Transverse colon (tissue), 4 donors: Measurements from ENCODE around the gene PLPP3. TPM values are rescaled to one million over a fixed set of nuclear protein-coding genes. Genes with fewer than 3 reads are reported as not detected.

Source experiments
- DNase-seq: peaks from one replicate; pipeline ENCODE4 v3.0.0-alpha.2; 2019
- H3K27ac ChIP-seq, 4 donors: fragments of 200-600 bp; sonication (generic); 2 replicates each; pipeline ENCODE4 v1.5.1; 2016 to 2018; ENCODE audit warnings: inconsistent platforms in 4 of 4
- H3K27me3 ChIP-seq: fragments of 200-600 bp; sonication (generic); 2 replicates; pipeline ENCODE4 v1.5.1; 2017; ENCODE audit warnings: inconsistent platforms
- H3K36me3 ChIP-seq, 4 donors: fragments of 200-600 bp; sonication (generic); 2 replicates each; pipeline ENCODE4 v1.5.1; 2017 to 2019; ENCODE audit warnings: inconsistent platforms in 4 of 4
- H3K4me1 ChIP-seq, 4 donors: fragments of 200-600 bp; sonication (generic); 2 replicates each; pipeline ENCODE4 v1.5.1; 2017 to 2020; ENCODE audit warnings: inconsistent platforms in 4 of 4
- H3K4me3 ChIP-seq, 4 donors: fragments of 200-600 bp; sonication (generic); 1 replicate in 1 of 4; 2 replicates in 3 of 4; pipeline versions ENCODE4 v1.5.1 to v1.6.1; 2017 to 2019; ENCODE audit warnings: inconsistent platforms in 4 of 4
- H3K9me3 ChIP-seq, 2 donors: fragments of 200-600 bp; sonication (generic); 2 replicates each; pipeline ENCODE4 v1.5.1; 2017 to 2019; ENCODE audit warnings: inconsistent platforms in 2 of 2
- CTCF ChIP-seq, 5 experiments: fragments of 200-600 bp in 3 of 5; fragments of 450-650 bp in 2 of 5; sonication (generic) in 3 of 5; IDR thresholded peaks; 1 replicate in 2 of 5; 2 replicates in 3 of 5; pipeline ENCODE4 v1.5.1; 2016 to 2017; ENCODE audit warnings: antibody characterized with exemption in 5 of 5, inconsistent platforms in 3 of 5, mild to moderate bottlenecking in 2 of 5, moderate library complexity in 1 of 5
- EP300 ChIP-seq: sonication (generic); formaldehyde crosslinking; IDR thresholded peaks from one replicate; pipeline ENCODE4 v1.6.1; 2017; ENCODE audit warnings: antibody characterized with exemption, low read depth
- POLR2A ChIP-seq: fragments of 450-650 bp; IDR thresholded peaks from one replicate; pipeline ENCODE4 v1.6.1; 2016; ENCODE audit warnings: antibody characterized with exemption, mild to moderate bottlenecking, moderate library complexity
- POLR2AphosphoS5 ChIP-seq, 3 donors: sonication (generic); formaldehyde crosslinking; IDR thresholded peaks; one replicate each; pipeline ENCODE4 v1.6.1; 2016; ENCODE audit warnings: antibody characterized with exemption in 3 of 3
- WGBS, 2 donors: methylation state at CpG; one replicate each; pipeline ENCODE4 v1.1.5; 2018; ENCODE audit warnings: low coverage in 1 of 2; 5-methylcytosine and 5-hydroxymethylcytosine counted together
- in situ Hi-C, 4 donors: fragments of 200-750 bp; cut with MboI; loops; one replicate each; pipeline versions ENCODE4 v1.15.0 to v1.15.1; 2017; ENCODE audit warnings: low sequenced_read_pairs in 3 of 4, low pct_ligation_motif_present in 1 of 4, low pct_unique_long_range_greater_than_20kb in 1 of 4
- intact Hi-C: fragments of 100-400 bp; cut with DNase I; formaldehyde crosslinking; loops from one replicate; pipeline ENCODE4 v1.15.1; 2023; ENCODE audit warnings: low total_unique reads
- total RNA-seq, 4 donors: library from RNA; depleted of rRNA; stranded (reverse); fragments of >200 nt; gene quantifications; one replicate each; pipeline ENCODE4 v1.1.0, GENCODE V29; 2016

The PLPP3 gene
- total RNA-seq, 4 donors from 2014 or later: 51.2 to 75.1 (median 63.3) TPM

GRCh38 chr1:56552349-56552748, 27.0 kb downstream of the PLPP3 start:
- intact Hi-C loops (no loop called here), in situ Hi-C loops (no loop called here)
- DNase-seq: no peak
- H3K4me1 ChIP-seq: peaks cover 0 to 10% (median 5%) of the 10 kb centered on the region in 4 donors
- no peak overlapping the region for H3K4me3 ChIP-seq
- no peaks in the 10 kb centered on the region for H3K36me3 ChIP-seq
- H3K27me3 ChIP-seq: no peaks in the 10 kb centered on the region
- H3K9me3 ChIP-seq: no peaks in the 10 kb centered on the region
- TF ChIP-seq CTCF (IDR thresholded peaks at IDR 0.05): no peak
- TF ChIP-seq EP300: no peak
- no peak for TF ChIP-seq POLR2A
- TF ChIP-seq POLR2AphosphoS5 (IDR thresholded peaks at IDR 0.05): no peak
- H3K27ac ChIP-seq: no peak overlapping the region

- in situ Hi-C loops (no loop called here), intact Hi-C loops (no loop called here)
- WGBS, 2 donors: 94 to 100% methylated on average over 2 to 3 of the region's 3 CpGs
- Histone ChIP-seq H3K9me3 (no peaks in the 10 kb centered on the region), H3K27me3 (no peaks in the 10 kb centered on the region), H3K36me3 (no peaks in the 10 kb centered on the region), H3K27ac (no peak overlapping the region), H3K4me3 (no peak overlapping the region), H3K4me1 (peaks cover 0 to 14% (median 5%) of the 10 kb centered on the region in 4 donors)
- DNase-seq: no peak
- no peak for TF ChIP-seq EP300
Observed at GRCh38 chr1:56551691-56552090, 27.7 kb downstream of the PLPP3 start.

- H3K27me3 ChIP-seq: no peaks in the 10 kb centered on the region
- H3K27ac ChIP-seq: no peak overlapping the region
- TF ChIP-seq CTCF (IDR thresholded peaks at IDR 0.05) (no peak), POLR2A (no peak), POLR2AphosphoS5 (IDR thresholded peaks at IDR 0.05) (no peak), EP300 (no peak)
- no peaks in the 10 kb centered on the region for H3K36me3 ChIP-seq
- in situ Hi-C loops (no loop called here), intact Hi-C loops (no loop called here)
- no peak overlapping the region for H3K4me3 ChIP-seq
- WGBS, 2 donors: 63 to 81% methylated on average over 3 to 4 of the region's 4 CpGs
- DNase-seq: no peak
- peaks cover 0 to 19% (median 5%) of the 10 kb centered on the region in 4 donors for H3K4me1 ChIP-seq
- no peaks in the 10 kb centered on the region for H3K9me3 ChIP-seq
Observed at GRCh38 chr1:56550859-56551188, 28.5 kb downstream of the PLPP3 start.

GRCh38 chr1:56550138-56550858, 29.1 kb downstream of the PLPP3 start:
- Histone ChIP-seq H3K4me1 (peaks cover 0 to 20% (median 5%) of the 10 kb centered on the region in 4 donors), H3K27me3 (no peaks in the 10 kb centered on the region), H3K27ac (no peak overlapping the region), H3K4me3 (no peak overlapping the region), H3K9me3 (no peaks in the 10 kb centered on the region), H3K36me3 (no peaks in the 10 kb centered on the region)
- intact Hi-C loops (no loop called here), in situ Hi-C loops (no loop called here)
- DNase-seq: no peak
- 76 to 80% methylated on average over 2 to 5 of the region's 5 CpGs for WGBS, 2 donors
- no peak for TF ChIP-seq POLR2AphosphoS5 (IDR thresholded peaks at IDR 0.05)
- TF ChIP-seq EP300: no peak
- no peak for TF ChIP-seq POLR2A
- TF ChIP-seq CTCF (IDR thresholded peaks at IDR 0.05): no peak

GRCh38 chr1:56548571-56548970, 30.8 kb downstream of the PLPP3 start:
- TF ChIP-seq POLR2AphosphoS5 (IDR thresholded peaks at IDR 0.05): no peak
- no peak for TF ChIP-seq CTCF (IDR thresholded peaks at IDR 0.05)
- TF ChIP-seq EP300: no peak
- no peak for TF ChIP-seq POLR2A
- intact Hi-C loops: no loop called here
- H3K27ac ChIP-seq: no peak overlapping the region
- no peaks in the 10 kb centered on the region for H3K36me3 ChIP-seq
- no peak overlapping the region for H3K4me3 ChIP-seq
- H3K27me3 ChIP-seq: no peaks in the 10 kb centered on the region
- no peak for DNase-seq
- no peaks in the 10 kb centered on the region for H3K9me3 ChIP-seq
- in situ Hi-C loops: no loop called here
- H3K4me1 ChIP-seq: peaks cover 0 to 23% (median 5%) of the 10 kb centered on the region in 4 donors
